Stimulated activated CD8-positive, alpha-beta memory T cell treated with anti-CD3 and anti-CD28 coated beads, Interleukin-12 subunit alpha, Interleukin-12 subunit beta, amount 100 ng/mL, for 24 hours (primary cell): Measurements from ENCODE around the gene SF3B3.
"Not testable (repeated sequence)": the region's sequence is repeated elsewhere in the genome, so short reads cannot be mapped to it uniquely, and the experiment has no call there.

Source experiments
- DNase-seq: peaks from one replicate; pipeline ENCODE4 v3.0.0-alpha.2; 2020; ENCODE audit errors: extremely low read depth

The SF3B3 gene

DNA sequence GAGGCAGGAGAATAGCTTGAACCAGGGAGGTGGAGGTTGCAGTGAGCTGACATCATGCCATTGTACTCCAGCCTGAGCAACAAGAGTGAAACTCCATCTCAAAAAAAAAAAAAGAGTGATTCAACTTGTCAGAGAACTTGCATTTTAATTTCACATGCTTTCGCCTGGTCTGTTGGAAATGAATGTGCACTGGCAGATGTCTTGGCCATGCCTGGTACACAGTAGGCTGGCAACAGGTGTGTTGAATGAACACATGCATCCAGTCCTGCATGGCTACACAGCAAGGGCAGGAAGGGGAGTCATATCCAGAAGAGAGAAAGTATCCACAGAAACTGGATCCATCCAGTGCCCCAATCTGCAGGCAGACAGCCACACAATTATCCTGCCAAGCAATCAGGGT lies 11.8 kb upstream of the SF3B3 start:
- DNase-seq = no peak

- no peak for DNase-seq
These were observed 11.2 kb upstream of the SF3B3 start for GRCh38 chr16:70512456-70512855.

DNA sequence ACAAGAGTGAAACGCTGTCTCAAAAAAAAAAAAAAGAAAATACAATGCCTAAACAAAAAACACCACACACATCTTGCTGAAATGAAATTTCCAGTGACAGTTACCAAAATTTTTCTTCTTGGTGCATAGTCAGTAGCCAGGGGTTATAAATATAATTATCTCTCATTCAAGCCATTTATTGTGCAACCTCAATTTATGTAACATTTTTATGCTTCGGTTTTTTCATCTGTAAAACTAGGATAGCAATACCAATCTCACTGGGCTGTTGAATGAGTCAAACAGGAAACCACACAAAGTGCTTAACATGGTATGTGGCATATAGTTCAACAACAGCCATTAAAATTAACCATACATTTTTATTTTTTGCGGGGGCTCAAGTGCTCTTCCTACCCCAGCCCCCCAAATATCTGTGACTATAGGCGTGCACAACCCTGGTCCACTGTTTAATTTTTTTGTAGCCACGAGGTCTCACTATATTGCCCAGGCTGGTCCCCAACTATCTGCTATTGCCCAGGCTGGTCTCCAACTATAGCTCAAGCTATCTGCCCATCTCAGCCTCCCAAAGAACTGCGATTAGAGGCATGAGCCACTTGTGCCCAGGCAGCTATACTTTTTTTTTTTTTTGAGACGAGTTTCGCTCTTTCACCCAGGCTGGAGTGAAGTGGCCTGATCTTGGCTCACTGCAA lies 2.9 kb upstream of the SF3B3 start:
- DNase-seq = no peak

DNA sequence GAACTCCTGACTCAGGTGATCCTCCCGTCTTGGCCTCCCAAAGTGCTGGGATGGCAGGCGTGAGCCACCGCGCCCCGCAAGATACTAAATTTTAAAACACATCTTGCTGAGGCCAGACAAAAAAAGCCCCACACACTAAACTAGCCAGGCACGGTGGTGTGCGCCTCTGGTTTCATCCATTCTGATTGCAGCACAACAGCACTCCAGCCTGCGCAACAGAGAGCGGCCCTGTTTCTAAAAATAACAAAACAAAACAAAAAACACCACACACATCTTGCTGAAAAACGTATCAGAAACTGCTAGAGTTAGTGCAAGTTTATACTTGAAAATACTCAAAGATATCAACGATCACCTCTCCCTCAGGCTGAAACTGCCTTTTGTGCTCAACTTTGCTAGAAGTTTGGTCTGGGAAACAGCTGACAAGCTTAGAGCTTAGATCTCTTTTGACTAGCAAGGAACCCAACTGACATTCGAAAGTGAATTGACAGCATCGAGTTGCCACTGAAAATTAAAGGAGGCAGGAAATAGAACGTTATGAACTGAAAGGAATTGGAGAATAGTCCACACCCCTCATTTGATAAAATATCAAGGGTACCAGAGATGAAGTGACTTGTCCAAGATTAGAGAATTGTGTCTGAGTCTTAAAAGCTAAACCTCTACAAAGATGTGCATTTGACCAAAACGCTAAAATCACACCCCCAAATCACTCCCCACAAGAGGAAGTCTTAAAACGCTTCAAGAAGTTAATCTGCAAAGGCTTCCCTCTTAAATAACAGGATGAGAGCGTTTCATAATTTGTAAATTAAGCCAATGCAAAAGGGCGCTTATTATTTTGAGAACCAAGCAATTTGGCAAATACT lies 1.2 kb upstream of the SF3B3 start:
- no peak for DNase-seq

DNA sequence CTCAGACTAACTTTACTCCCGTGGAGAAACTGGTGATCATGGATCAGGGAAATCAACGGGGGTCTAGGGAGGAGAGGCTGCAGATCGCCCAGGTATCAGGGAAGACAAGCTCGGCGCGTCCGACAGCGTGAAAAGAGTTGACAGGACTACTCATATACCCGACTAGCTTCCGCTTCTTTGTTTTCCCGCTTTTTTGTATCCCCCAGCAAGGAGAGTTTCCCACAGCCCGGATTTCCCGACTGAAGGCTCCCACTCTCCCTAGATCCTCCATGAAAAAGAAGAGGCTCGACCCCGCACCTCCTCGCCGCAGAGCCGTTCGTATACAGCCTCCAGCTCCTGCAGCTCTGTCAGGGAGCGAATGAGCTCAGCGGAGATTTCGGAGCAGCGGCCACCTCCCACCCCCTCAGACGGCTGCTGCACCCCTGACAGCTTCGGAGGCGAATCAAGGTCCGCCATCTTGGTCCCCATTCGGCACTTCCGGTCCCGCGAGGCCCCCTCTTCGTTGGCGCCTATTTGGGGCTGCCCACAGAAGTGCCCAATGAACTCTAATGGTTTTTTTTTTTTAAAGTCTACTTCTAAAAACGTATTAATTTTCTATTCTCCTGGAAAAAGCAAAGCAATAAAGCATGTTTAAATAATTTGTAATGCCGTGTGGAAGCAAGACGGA lies 407 bp upstream of the SF3B3 start, which contains the start of gene COG4:
TSS of gene COG4 (minus strand) at position 479 of the 667 bp plus-strand sequence. CDS start at position 468, 11 bp downstream.
- DNase-seq = peak; percentile 80

DNA sequence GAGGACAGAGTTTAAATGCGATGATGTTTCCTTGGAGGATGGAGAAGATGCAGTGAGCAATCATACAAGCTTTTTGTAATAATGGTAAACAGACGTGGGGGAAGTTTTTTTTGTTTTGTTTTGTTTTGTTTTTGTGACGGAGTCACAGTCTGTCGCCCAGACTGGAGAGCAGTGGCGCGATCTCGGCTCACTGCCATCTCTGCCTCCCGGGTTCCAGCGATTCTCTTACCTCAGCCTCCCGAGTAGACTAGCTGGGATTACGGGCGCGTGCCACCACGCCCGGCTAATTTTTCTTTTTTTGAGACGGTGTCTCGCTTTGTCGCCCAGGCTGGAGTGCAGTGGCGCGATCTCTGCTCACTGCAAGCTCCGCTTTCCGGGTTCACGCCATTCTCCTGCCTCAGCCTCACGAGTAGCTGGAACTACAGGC lies 796 bp downstream of the SF3B3 start:
- not testable (repeated sequence) for DNase-seq

DNA sequence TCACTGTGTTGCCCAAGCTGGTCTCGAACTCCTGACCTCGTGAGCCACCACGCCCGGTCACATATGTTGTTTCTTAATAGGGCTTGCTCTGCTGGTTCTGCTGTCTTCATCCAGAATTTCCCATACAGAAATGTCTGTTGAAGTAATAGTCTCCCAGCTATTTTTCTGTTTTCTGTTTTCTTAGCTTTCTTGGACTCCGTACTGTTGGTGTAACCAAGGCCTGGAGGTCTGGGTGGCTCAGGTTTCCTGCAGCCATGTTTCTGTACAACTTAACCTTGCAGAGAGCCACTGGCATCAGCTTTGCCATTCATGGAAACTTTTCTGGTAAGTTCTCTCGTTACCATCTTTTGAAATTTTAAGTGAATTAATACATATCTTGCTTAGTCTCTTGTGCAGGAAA lies 2.8 kb downstream of the SF3B3 start:
- no peak for DNase-seq

DNA sequence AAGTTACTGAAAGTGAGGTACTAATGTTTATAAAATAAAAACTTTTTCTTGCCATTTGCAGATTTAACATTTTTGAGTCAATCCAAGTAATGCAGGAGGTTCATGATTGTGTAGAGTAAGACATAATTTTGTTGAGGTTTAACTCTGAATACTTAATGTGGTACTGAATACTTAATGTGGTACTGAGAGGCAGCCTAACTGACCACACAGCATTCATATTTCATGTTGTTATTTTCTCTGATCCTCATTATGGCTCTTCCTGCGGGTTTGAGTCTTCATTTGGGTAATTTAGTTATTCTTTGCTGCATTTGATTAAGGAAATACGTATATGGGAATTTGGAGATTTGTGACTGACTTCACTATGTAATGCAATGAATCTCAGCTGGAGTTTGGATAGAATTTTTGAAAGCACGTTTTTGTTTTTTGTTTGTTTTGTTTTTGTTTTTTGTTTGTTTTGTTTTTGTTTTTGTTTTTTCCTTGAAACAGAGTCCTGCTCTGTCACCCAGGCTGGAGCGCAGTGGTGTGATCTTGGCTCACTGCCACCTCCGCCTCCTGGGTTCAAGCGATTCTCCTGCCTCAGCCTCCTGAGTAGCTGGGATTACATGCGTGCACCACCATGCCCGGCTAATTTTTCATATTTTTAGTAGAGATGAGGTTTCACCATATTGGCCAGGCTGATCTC lies 3.8 kb downstream of the SF3B3 start:
- no peak for DNase-seq

GRCh38 chr16:70529051-70529777 lies 5.6 kb downstream of the SF3B3 start:
- no peak for DNase-seq

- DNase-seq = not testable (repeated sequence)
These were observed 6.3 kb downstream of the SF3B3 start for GRCh38 chr16:70529954-70530353.

DNA sequence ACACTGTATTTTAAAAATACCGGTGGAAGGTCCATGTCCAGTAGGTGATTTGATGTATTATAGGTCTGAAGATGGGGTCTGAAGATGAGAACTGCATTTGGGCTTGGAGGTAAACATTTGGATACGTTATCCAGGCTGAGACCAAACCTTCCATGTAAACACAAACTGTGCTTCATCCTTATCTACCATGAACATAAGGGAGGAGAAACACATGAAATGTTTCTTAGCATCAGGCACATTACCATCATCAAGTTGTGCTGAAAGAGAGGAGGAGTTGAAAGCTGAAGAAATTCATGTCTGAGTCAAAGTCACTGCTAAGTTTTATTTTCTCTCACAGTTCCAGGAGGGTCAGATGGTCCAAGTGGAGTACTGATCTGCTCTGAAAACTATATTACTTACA lies 11.4 kb downstream of the SF3B3 start:
- DNase-seq = no peak

DNA sequence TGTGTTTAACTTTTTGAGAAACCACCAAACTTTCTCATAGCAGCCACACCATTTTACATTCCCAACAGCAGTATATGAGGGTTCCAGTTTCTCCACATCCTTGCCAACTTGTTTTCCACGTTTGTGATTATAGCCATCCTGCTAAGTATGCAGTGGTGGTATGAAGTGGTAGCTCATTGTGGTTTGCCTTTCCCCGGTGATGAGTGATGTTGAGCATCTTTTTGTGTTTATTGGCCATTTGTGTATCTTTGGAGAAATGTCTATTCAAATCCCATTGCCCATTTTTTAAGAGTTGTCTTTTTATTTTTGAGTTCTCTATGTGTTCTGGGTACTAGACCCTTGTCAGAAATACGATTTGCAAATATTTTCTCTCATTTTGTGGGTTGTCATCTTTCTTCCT lies 17.4 kb downstream of the SF3B3 start:
- DNase-seq = no peak

- no peak for DNase-seq
These were observed 20.9 kb downstream of the SF3B3 start for GRCh38 chr16:70544548-70544947.

- no peak for DNase-seq
These were observed 25.3 kb downstream of the SF3B3 start for GRCh38 chr16:70548936-70549335.

- no peak for DNase-seq
These were observed 26.5 kb downstream of the SF3B3 start for GRCh38 chr16:70550082-70550481.

- no peak for DNase-seq
These were observed 28.2 kb downstream of the SF3B3 start for GRCh38 chr16:70551788-70552187.

DNA sequence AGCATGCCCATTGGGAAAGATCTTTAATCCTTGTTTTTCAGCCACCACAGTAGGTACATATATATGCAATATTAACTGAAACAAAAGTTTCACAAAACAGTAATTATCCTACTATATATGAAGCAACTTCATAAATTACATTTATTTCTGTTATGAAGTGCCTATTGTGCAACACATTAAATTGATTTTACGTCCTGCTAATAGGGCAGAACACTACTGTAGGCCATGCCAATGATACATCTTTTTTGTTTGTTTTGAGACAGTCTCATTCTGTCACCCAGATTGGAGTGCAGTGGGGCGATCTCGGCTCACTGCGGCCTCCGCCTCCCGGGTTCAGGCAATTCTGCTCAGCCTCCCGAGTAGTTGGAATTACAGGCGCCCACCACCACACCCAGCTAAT lies 29.1 kb downstream of the SF3B3 start:
- DNase-seq = no peak

DNA sequence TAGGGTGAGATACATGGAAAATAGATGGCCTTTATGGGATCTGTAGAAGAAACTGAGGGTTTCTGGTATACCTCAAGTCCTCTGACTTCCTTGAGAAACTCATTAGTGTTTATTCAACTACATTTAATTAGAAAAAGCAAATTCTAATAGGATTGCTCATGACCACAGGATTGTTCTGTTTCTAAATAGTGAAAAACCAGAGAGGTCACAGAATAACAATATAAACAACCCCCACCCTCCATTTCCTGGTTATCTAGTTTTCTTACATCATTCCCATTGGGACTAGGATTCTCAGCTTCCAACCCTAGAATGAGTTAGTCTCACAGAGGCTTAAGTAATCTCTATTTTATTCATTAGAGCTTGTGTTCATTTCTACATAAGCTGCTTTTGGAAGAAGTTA lies 30.0 kb downstream of the SF3B3 start:
- DNase-seq = no peak

- no peak for DNase-seq
These were observed 32.4 kb downstream of the SF3B3 start for GRCh38 chr16:70556063-70556462.

DNA sequence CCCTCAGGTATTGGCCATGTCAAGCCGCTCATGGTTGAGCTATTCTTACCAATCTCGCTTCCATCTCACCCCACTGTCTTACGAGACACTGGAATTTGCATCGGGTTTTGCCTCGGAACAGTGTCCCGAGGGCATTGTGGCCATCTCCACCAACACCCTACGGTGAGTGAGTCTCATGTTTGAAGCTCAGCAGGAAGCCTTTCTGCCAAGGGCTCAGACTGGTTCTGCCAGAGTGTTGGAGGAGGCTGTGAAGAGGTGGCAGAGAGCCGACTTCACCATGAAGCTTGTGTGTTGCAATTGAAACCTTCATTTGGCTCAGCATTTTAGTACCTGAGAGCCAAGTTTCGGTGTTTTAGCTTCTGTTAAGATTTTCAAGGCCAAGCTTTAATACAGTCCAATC lies 38.0 kb downstream of the SF3B3 start:
- DNase-seq = no peak

DNA sequence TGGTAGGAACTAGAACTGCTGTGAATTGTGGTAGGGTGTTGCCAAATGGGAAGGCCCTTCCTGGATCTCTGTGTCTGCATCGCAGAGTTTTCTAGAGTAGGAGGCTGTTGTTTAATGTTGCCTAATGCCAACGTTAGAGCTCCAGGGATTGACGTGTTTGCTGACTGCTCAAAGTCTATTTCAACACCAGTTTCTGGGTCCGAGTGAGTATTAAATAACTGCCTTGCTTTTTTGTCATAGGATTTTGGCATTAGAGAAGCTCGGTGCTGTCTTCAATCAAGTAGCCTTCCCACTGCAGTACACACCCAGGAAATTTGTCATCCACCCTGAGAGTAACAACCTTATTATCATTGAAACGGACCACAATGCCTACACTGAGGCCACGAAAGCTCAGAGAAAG lies 40.0 kb downstream of the SF3B3 start:
- DNase-seq = no peak
